GM10847 (cell line): Measurements from ENCODE around the gene RIPOR1.

Experiments used
- POLR2A ChIP-seq: IDR thresholded peaks from 2 replicates; pipeline ENCODE4 v1.6.1; 2011; ENCODE audit not compliant: insufficient read length; ENCODE audit errors: extremely low read depth

Gene RIPOR1

GRCh38 chr16:67531247-67531646, 2.6 kb downstream of the RIPOR1 start:
- no peak for TF ChIP-seq POLR2A

GRCh38 chr16:67533024-67533560, 4.5 kb downstream of the RIPOR1 start:
- TF ChIP-seq POLR2A, result no peak

- TF ChIP-seq POLR2A, result no peak
Measured at GRCh38 chr16:67534431-67534830, 5.8 kb downstream of the RIPOR1 start.

- TF ChIP-seq POLR2A, result no peak
Measured at GRCh38 chr16:67535201-67535600, 6.6 kb downstream of the RIPOR1 start.

- TF ChIP-seq POLR2A, result no peak
Measured at GRCh38 chr16:67537270-67537635, 8.6 kb downstream of the RIPOR1 start.

GRCh38 chr16:67537636-67538591, 9.3 kb downstream of the RIPOR1 start:
- no peak for TF ChIP-seq POLR2A

GRCh38 chr16:67538666-67539101, 10.1 kb downstream of the RIPOR1 start:
- no peak for TF ChIP-seq POLR2A

- TF ChIP-seq POLR2A, result no peak
Measured at GRCh38 chr16:67539271-67539670, 10.6 kb downstream of the RIPOR1 start.

GRCh38 chr16:67539691-67540635, 11.3 kb downstream of the RIPOR1 start:
- no peak for TF ChIP-seq POLR2A

- no peak for TF ChIP-seq POLR2A
Measured at GRCh38 chr16:67540756-67541155, 12.1 kb downstream of the RIPOR1 start.

GRCh38 chr16:67541391-67542263, 13.0 kb downstream of the RIPOR1 start:
- no peak for TF ChIP-seq POLR2A

GRCh38 chr16:67542464-67542863, 13.8 kb downstream of the RIPOR1 start:
- TF ChIP-seq POLR2A, result no peak

GRCh38 chr16:67543036-67543435, 14.4 kb downstream of the RIPOR1 start:
- TF ChIP-seq POLR2A, result no peak

GRCh38 chr16:67543582-67543981, 15.0 kb downstream of the RIPOR1 start:
- TF ChIP-seq POLR2A, result no peak
